ENCODE data around the gene CCDC106. TPM values are rescaled to one million over a fixed set of nuclear protein-coding genes. Genes with fewer than 3 reads are reported as not detected.

The CCDC106 gene
- total RNA-seq, 1 donor from 2014 or later: 12.2 TPM

GRCh38 chr19:55600662-55601028 lies 47.4 kb upstream of the CCDC106 start:
- H3K4me1 ChIP-seq (ENCODE audit: insufficient read depth, low read length): peaks cover 5% of the 10 kb centered on the region
- H2AFZ ChIP-seq (ENCODE audit: low read depth, low read length): peak overlapping the region; percentile 10
- no peak for TF ChIP-seq CTCF (IDR thresholded peaks at IDR 0.05; ENCODE audit: insufficient read depth, low read depth, low read length)
- TF ChIP-seq EZH2 (IDR thresholded peaks at IDR 0.05; ENCODE audit: insufficient read depth, low read length): no peak

GRCh38 chr19:55601084-55601483 lies 46.9 kb upstream of the CCDC106 start:
- H3K27me3 ChIP-seq (ENCODE audit: insufficient read depth, low read length): no peaks in the 10 kb centered on the region
- H3K36me3 Mint-ChIP-seq (ENCODE audit: low read depth, unreplicated experiment): peaks cover 11% of the 10 kb centered on the region
- H3K9me3 ChIP-seq (ENCODE audit: insufficient read depth, low read depth, low read length): no peaks in the 10 kb centered on the region
- peak overlapping the region; percentile 74 for H3K4me3 Mint-ChIP-seq (ENCODE audit: unreplicated experiment)
- H3K27ac ChIP-seq (ENCODE audit: low read depth, low read length): no peak overlapping the region
- H4K20me1 ChIP-seq (ENCODE audit: insufficient read depth, low read length): no peaks in the 10 kb centered on the region
- TF ChIP-seq EZH2 (IDR thresholded peaks at IDR 0.05; ENCODE audit: insufficient read depth, low read length) (no peak), CTCF (IDR thresholded peaks at IDR 0.05; ENCODE audit: insufficient read depth, low read depth, low read length) (no peak)
- FAIRE-seq (no peak), DNase-seq (ENCODE audit: low read depth) (no peak)
- peak overlapping the region; percentile 58 for H3K4me3 ChIP-seq (ENCODE audit: insufficient read depth, low read depth, low read length)
- peak overlapping the region; percentile 89 for H3K4me2 ChIP-seq (ENCODE audit: low read length)
- H3K4me1 Mint-ChIP-seq (ENCODE audit: low read depth, unreplicated experiment): peaks cover 6% of the 10 kb centered on the region
- peaks cover 5% of the 10 kb centered on the region for H3K36me3 ChIP-seq (ENCODE audit: insufficient read depth, low read length)
- no peaks in the 10 kb centered on the region for H3K27me3 Mint-ChIP-seq (ENCODE audit: low read depth, unreplicated experiment)
- H3K79me2 ChIP-seq (ENCODE audit: insufficient read depth, low read length): peaks cover 15% of the 10 kb centered on the region
- H3K9me3 Mint-ChIP-seq (ENCODE audit: unreplicated experiment): peaks cover 5% of the 10 kb centered on the region
- H3K4me1 ChIP-seq (ENCODE audit: insufficient read depth, low read length): peaks cover 5% of the 10 kb centered on the region
- H3K27ac Mint-ChIP-seq (ENCODE audit: unreplicated experiment): peak overlapping the region; percentile 86
- no peak overlapping the region for H2AFZ ChIP-seq (ENCODE audit: low read depth, low read length)
- peak overlapping the region; percentile 96 for H3K9ac ChIP-seq (ENCODE audit: low read length)

More at GRCh38 chr19:55600662-55601028, 47.4 kb upstream of the CCDC106 start:
- no peaks in the 10 kb centered on the region for H3K9me3 ChIP-seq (ENCODE audit: insufficient read depth, low read depth, low read length)
- Mint-ChIP-seq H3K36me3 (ENCODE audit: low read depth, unreplicated experiment) (peaks cover 15% of the 10 kb centered on the region), H3K4me1 (ENCODE audit: low read depth, unreplicated experiment) (peaks cover 6% of the 10 kb centered on the region), H3K9me3 (ENCODE audit: unreplicated experiment) (peaks cover 5% of the 10 kb centered on the region), H3K4me3 (ENCODE audit: unreplicated experiment) (peak overlapping the region; percentile 74), H3K27ac (ENCODE audit: unreplicated experiment) (peak overlapping the region; percentile 34), H3K27me3 (ENCODE audit: low read depth, unreplicated experiment) (no peaks in the 10 kb centered on the region)
- no peak for DNase-seq (ENCODE audit: low read depth)
- H3K4me2 ChIP-seq (ENCODE audit: low read length): peak overlapping the region; percentile 89
- H4K20me1 ChIP-seq (ENCODE audit: insufficient read depth, low read length): no peaks in the 10 kb centered on the region
- peak overlapping the region; percentile 11 for H3K27ac ChIP-seq (ENCODE audit: low read depth, low read length)
- peak overlapping the region; percentile 96 for H3K9ac ChIP-seq (ENCODE audit: low read length)
- peaks cover 9% of the 10 kb centered on the region for H3K36me3 ChIP-seq (ENCODE audit: insufficient read depth, low read length)
- no peak for FAIRE-seq
- peak overlapping the region; percentile 58 for H3K4me3 ChIP-seq (ENCODE audit: insufficient read depth, low read depth, low read length)
- no peaks in the 10 kb centered on the region for H3K27me3 ChIP-seq (ENCODE audit: insufficient read depth, low read length)
- H3K79me2 ChIP-seq (ENCODE audit: insufficient read depth, low read length): peaks cover 12% of the 10 kb centered on the region

GRCh38 chr19:55602104-55603001 lies 45.7 kb upstream of the CCDC106 start:
- no peaks in the 10 kb centered on the region for H3K27me3 ChIP-seq (ENCODE audit: insufficient read depth, low read length)
- no peak overlapping the region for H3K27ac Mint-ChIP-seq (ENCODE audit: unreplicated experiment)

More at GRCh38 chr19:55602104-55603001, 45.7 kb upstream of the CCDC106 start:
- H3K36me3 Mint-ChIP-seq (ENCODE audit: low read depth, unreplicated experiment): peaks cover 10% of the 10 kb centered on the region
- H3K4me3 ChIP-seq (ENCODE audit: insufficient read depth, low read depth, low read length): no peak overlapping the region
- no peaks in the 10 kb centered on the region for H3K27me3 Mint-ChIP-seq (ENCODE audit: low read depth, unreplicated experiment)
- H3K9me3 ChIP-seq (ENCODE audit: insufficient read depth, low read depth, low read length): no peaks in the 10 kb centered on the region
- DNase-seq (ENCODE audit: low read depth): no peak
- H4K20me1 ChIP-seq (ENCODE audit: insufficient read depth, low read length): peaks cover 11% of the 10 kb centered on the region
- H3K4me3 Mint-ChIP-seq (ENCODE audit: unreplicated experiment): no peak overlapping the region
- H3K27ac ChIP-seq (ENCODE audit: low read depth, low read length): no peak overlapping the region
- peaks cover 5% of the 10 kb centered on the region for H3K9me3 Mint-ChIP-seq (ENCODE audit: unreplicated experiment)
- peaks cover 27% of the 10 kb centered on the region for H3K79me2 ChIP-seq (ENCODE audit: insufficient read depth, low read length)
- peaks cover 14% of the 10 kb centered on the region for H3K4me1 ChIP-seq (ENCODE audit: insufficient read depth, low read length)
- H3K4me2 ChIP-seq (ENCODE audit: low read length): no peak overlapping the region
- TF ChIP-seq CTCF (IDR thresholded peaks at IDR 0.05; ENCODE audit: insufficient read depth, low read depth, low read length) (no peak), EZH2 (IDR thresholded peaks at IDR 0.05; ENCODE audit: insufficient read depth, low read length) (no peak)
- peaks cover 15% of the 10 kb centered on the region for H3K4me1 Mint-ChIP-seq (ENCODE audit: low read depth, unreplicated experiment)
- no peak for FAIRE-seq
- H2AFZ ChIP-seq (ENCODE audit: low read depth, low read length): no peak overlapping the region
- H3K36me3 ChIP-seq (ENCODE audit: insufficient read depth, low read length): no peaks in the 10 kb centered on the region
- no peak overlapping the region for H3K9ac ChIP-seq (ENCODE audit: low read length)
